ENCODE results near the gene PCDHB7. TPM values are rescaled to one million over a fixed set of nuclear protein-coding genes. Genes with fewer than 3 reads are reported as not detected.
"Not testable (repeated sequence)": the region's sequence is repeated elsewhere in the genome, so short reads cannot be mapped to it uniquely, and the experiment has no call there.

Gene PCDHB7
- total and polyA plus RNA-seq, 2 of the 4 experiments (the other 2 are of a cell fraction), result 0.18 to 0.38 TPM

- H3K23ac ChIP-seq (ENCODE audit: low read depth, low read length), result no peak within 1 kb of the TSS
- H3K9me3 ChIP-seq (ENCODE audit: control insufficient read depth, insufficient read depth, low read length), result peaks cover 10% of the 10 kb centered on the region; the same call in 1 of the 2 replicates
- no TSS peak for BruUV-seq (replicated peaks)
- H3K27ac ChIP-seq (ENCODE audit: insufficient read depth, low read length), result no peak within 1 kb of the TSS
- no peak within 1 kb of the TSS for H4K91ac ChIP-seq (ENCODE audit: insufficient read depth, low read depth, low read length)
- H2BK120ac ChIP-seq (ENCODE audit: low read depth, low read length), result no peak within 1 kb of the TSS
- CTCF ChIA-PET, result interaction anchor here (0.7 kb wide), 1 partner anchor 371 kb away, joined by 3 read pairs; no protein-coding TSS in a partner anchor
- no peaks in the 10 kb centered on the region for H4K20me1 ChIP-seq (ENCODE audit: insufficient read depth, low read length)
- H3K9me1 ChIP-seq (ENCODE audit: insufficient read depth, low read length), result no peaks in the 10 kb centered on the region
- in situ Hi-C loops (cut with MboI; ENCODE audit: low sequenced_read_pairs) (no loop called here), intact Hi-C loops (cut with micrococcal nuclease) (no loop called here), dilution Hi-C loops (cut with HindIII; ENCODE audit: low sequenced_read_pairs, unreplicated experiment) (no loop called here)
- no peak within 1 kb of the TSS for H3K4ac ChIP-seq (ENCODE audit: low read depth, low read length)
- H3K27me3 ChIP-seq (ENCODE audit: control insufficient read depth, insufficient read depth, low read length), result no peaks in the 10 kb centered on the region
- no peaks in the 10 kb centered on the region for H3K79me1 ChIP-seq (ENCODE audit: low read depth in 1 of 2, low read length in 2 of 2)
- no peak within 1 kb of the TSS for H3K18ac ChIP-seq (ENCODE audit: low read depth, low read length)
- H3K4me1 ChIP-seq (ENCODE audit: control insufficient read depth, insufficient read depth, low read length), result no peaks in the 10 kb centered on the region
- peak within 1 kb of the TSS; percentile 75 for H3K9ac ChIP-seq (ENCODE audit: low read depth, low read length)
- no peak within 1 kb of the TSS for H3K14ac ChIP-seq (replicated peaks; ENCODE audit: low read depth, low read length)
- no peak within 1 kb of the TSS for H2AFZ ChIP-seq (replicated peaks; ENCODE audit: low read length, poor library complexity)
- no peak within 1 kb of the TSS for H2BK20ac ChIP-seq (ENCODE audit: low read depth, low read length)
- H4K5ac ChIP-seq (ENCODE audit: low read depth, low read length), result no peak within 1 kb of the TSS
- POLR2A ChIA-PET (ENCODE audit: unreplicated experiment), result no interaction called here
- TF ChIP-seq RAD21 (IDR thresholded peaks at IDR 0.05; ENCODE audit: low read length), result peak; percentile 22; the same call in 1 of the 2 replicates
- no peak for TF ChIP-seq CHD1 (IDR thresholded peaks at IDR 0.05; ENCODE audit: low read depth, low read length)
- peak; percentile 35 for TF ChIP-seq CTCF (conservative IDR thresholded peaks at IDR 0.05; ENCODE audit: low read depth, low read length)
- H2BK15ac ChIP-seq (ENCODE audit: low read depth, low read length), result no peak within 1 kb of the TSS
- no peak within 1 kb of the TSS for H2AK9ac ChIP-seq (replicated peaks; ENCODE audit: low read depth, low read length, poor library complexity)
- WGBS, 2 experiments (ENCODE audit: extremely low coverage in 2 of 2, insufficient read length in 1 of 2), result 0% methylated on average over 4 of the region's 10 CpGs; no CpG with 5 or more reads in 1 of the 2 experiments
- no peak within 1 kb of the TSS for H4K8ac ChIP-seq (ENCODE audit: low read depth in 2 of 2, low read length in 2 of 2)
- peak within 1 kb of the TSS; percentile 58 for H3K4me3 ChIP-seq (ENCODE audit: insufficient read depth, low read depth, low read length)
- H2AK5ac ChIP-seq (ENCODE audit: low read depth, low read length), result no peak within 1 kb of the TSS
- ATAC-seq (ENCODE audit: low read depth), result peak; percentile 59; the same call in 1 of the 2 replicates
- peak within 1 kb of the TSS; percentile 88 for H3K4me2 ChIP-seq (ENCODE audit: low read depth, low read length)
- no peak within 1 kb of the TSS for H3K56ac ChIP-seq (ENCODE audit: extremely low read depth, insufficient read depth, low read length)
- H3K36me3 ChIP-seq (ENCODE audit: control insufficient read depth, insufficient read depth, low read length), result no peaks in the 10 kb centered on the region
- no peak within 1 kb of the TSS for H2BK5ac ChIP-seq (ENCODE audit: low read depth, low read length, poor library complexity, severe bottlenecking)
- peak; percentile 5 for DNase-seq
Observed at GRCh38 chr5:141192110-141192725, 19.8 kb downstream of the PCDHB7 start, which contains the start of gene PCDHB10. Gene PCDHB10, plus strand, starts transcription at chr5:141192353. Its CDS starts 200 bp downstream, at chr5:141192553.

GRCh38 chr5:141194332-141194731 is 21.9 kb downstream of the PCDHB7 start:
- H3K36me3 ChIP-seq (ENCODE audit: control insufficient read depth, insufficient read depth, low read length); H4K5ac ChIP-seq (ENCODE audit: low read depth, low read length); H2AK5ac ChIP-seq (ENCODE audit: low read depth, low read length); H3K27ac ChIP-seq (ENCODE audit: insufficient read depth, low read length); dilution Hi-C loops (cut with HindIII; ENCODE audit: low sequenced_read_pairs, unreplicated experiment); H3K27me3 ChIP-seq (ENCODE audit: control insufficient read depth, insufficient read depth, low read length); H2BK20ac ChIP-seq (ENCODE audit: low read depth, low read length); H3K18ac ChIP-seq (ENCODE audit: low read depth, low read length); H3K9me3 ChIP-seq (ENCODE audit: control insufficient read depth, insufficient read depth, low read length); BruUV-seq (replicated peaks); H3K79me1 ChIP-seq (ENCODE audit: low read depth in 1 of 2, low read length in 2 of 2); H3K4me3 ChIP-seq (ENCODE audit: insufficient read depth, low read depth, low read length); H3K4me1 ChIP-seq (ENCODE audit: control insufficient read depth, insufficient read depth, low read length); CTCF ChIA-PET; H2BK5ac ChIP-seq (ENCODE audit: low read depth, low read length, poor library complexity, severe bottlenecking); H3K23ac ChIP-seq (ENCODE audit: low read depth, low read length); H3K9ac ChIP-seq (ENCODE audit: low read depth, low read length); H2BK120ac ChIP-seq (ENCODE audit: low read depth, low read length); in situ Hi-C loops (cut with MboI; ENCODE audit: low sequenced_read_pairs); H3K9me1 ChIP-seq (ENCODE audit: insufficient read depth, low read length); intact Hi-C loops (cut with micrococcal nuclease); H3K4ac ChIP-seq (ENCODE audit: low read depth, low read length); POLR2A ChIA-PET (ENCODE audit: unreplicated experiment); H4K8ac ChIP-seq (ENCODE audit: low read depth in 2 of 2, low read length in 2 of 2); ATAC-seq (ENCODE audit: low read depth); H3K14ac ChIP-seq (replicated peaks; ENCODE audit: low read depth, low read length); H2AFZ ChIP-seq (replicated peaks; ENCODE audit: low read length, poor library complexity); DNase-seq; H2BK15ac ChIP-seq (ENCODE audit: low read depth, low read length); H3K4me2 ChIP-seq (ENCODE audit: low read depth, low read length); H2AK9ac ChIP-seq (replicated peaks; ENCODE audit: low read depth, low read length, poor library complexity); H3K56ac ChIP-seq (ENCODE audit: extremely low read depth, insufficient read depth, low read length); H4K20me1 ChIP-seq (ENCODE audit: insufficient read depth, low read length); H4K91ac ChIP-seq (ENCODE audit: insufficient read depth, low read depth, low read length): not testable (repeated sequence)
- 14% methylated on average over 7 of the region's 37 CpGs; no CpG with 5 or more reads in 1 of the 2 experiments for WGBS, 2 experiments (ENCODE audit: extremely low coverage in 2 of 2, insufficient read length in 1 of 2)

Data from IMR-90 (cell line).